ENCODE results near the gene ABCB9.
"Not testable (repeated sequence)": the region's sequence is repeated elsewhere in the genome, so short reads cannot be mapped to it uniquely, and the experiment has no call there.

ABCB9 gene

DNA sequence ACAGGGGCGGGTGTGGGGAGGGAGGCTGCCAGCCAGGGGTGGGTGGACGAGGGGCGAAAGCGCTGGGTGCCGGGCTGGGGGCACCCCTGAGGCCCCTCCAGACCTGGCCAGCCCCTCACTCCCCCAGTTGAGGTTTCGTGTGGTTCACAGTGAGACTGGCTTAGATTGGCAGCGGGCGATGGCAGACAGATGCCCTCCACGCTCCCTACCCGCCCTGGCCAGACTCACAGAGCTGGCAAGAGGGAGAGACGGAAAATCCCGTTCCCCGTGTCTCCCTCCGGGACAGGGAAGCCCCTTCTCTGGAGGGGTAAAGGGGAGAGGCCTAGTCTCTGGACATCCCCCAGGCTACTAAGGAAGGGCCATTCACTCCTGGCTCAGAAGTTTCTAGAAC, 37.1 kb downstream of the ABCB9 start:
- DNase-seq = no peak

DNA sequence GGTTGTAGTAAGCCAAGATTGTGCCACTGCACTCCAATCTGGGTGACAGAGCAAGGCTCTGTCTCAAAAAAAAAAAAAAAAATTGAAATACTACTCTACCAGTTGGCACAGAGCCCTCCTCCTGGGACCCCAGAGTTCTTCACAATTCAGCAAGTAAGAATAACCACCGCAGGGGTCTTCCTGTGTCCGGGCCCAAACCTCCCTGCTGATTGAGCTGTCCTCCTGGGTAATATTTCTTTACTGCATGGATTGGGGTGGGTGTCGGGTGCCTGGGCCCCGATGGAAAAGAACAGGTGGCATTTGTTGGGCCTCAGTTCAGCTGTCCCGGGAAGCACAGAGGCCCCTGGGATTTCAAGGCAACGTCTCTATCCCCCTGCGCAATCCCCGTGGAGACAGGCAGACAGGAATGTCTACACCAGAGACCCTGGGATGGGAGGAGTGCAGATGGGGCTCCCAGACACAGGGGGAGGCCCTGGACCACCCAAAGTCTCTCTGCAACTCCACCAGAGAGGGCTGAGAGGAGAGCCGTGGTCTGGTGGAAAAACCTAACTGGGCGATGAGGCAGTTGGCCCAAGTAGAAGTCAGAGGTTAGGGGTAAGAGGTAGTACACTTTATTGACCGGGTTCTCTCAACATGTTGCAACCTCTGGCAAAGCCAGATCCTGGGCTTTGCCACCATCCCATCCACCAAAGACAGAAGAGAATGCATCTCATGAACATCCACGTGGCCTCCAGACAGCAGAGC, 37.7 kb downstream of the ABCB9 start:
- DNase-seq = no peak

DNA sequence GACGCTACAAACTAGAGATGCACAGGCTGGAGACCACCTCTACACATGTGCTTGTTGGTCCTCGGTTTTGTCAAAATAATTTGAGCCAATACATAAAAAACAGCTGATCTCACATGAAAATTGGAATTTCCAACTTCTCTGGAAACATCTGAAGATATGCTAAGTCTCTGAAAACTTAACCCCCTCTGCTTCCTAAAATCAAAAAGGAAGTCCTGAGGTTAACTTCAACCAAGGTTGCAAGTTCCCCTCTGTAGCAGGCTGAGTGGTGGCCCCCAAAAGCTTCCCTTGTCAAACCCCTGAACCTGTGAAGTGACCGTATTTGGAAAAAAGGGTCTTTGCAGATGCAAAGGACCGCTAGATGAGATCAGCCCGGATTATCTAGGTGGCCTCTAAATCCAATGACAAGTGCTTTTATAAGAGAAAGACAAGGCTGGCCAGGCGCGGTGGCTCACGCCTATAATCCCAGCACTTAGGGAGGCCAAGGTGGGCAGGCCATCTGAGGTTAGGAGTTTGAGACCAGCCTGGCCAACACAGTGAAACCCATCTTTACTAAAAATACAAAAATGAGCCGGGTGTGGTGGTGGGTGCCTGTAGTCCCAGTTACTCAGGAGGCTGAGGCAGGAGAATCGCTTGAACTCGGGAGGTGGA, 38.4 kb downstream of the ABCB9 start:
- no peak for DNase-seq

DNA sequence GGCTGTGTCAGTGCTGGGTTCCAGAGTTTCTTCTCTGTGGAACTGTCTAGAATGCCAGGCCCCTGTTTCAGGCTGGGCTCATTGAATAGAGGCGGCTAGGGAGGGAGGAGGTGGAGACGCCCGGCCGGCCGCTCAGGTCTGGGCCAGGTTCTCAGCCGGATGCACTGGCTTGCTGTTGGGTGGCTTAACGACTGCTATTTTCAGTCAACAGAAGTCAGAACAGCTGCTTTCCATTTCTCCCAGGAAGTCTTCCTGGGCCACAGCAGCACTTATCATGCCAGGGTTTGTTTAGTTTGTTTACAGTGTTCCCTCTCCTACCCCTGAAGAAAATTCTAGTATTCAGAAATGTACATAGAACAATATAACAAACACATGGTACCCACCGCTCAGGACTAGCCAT, 44.3 kb downstream of the ABCB9 start:
- no peak for DNase-seq

DNA sequence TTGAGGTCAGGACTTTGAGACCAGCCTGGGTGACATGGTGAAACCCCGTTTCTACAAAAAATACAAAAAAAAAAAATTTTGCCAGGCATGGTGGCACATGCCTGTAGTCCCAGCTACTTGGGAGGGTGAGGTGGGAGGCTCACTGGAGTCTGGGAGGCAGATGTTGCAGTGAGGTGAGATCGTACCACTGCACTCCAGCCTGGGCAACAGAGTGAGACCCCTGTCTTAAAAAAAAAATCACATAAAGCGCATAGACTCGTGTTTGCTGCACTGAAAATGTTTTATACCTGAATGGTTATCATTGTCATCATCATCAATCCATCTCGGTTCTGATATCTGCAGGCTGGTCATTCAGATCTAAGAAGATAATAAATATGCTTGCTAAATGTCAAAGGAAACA, 45.6 kb downstream of the ABCB9 start:
- DNase-seq = no peak

DNA sequence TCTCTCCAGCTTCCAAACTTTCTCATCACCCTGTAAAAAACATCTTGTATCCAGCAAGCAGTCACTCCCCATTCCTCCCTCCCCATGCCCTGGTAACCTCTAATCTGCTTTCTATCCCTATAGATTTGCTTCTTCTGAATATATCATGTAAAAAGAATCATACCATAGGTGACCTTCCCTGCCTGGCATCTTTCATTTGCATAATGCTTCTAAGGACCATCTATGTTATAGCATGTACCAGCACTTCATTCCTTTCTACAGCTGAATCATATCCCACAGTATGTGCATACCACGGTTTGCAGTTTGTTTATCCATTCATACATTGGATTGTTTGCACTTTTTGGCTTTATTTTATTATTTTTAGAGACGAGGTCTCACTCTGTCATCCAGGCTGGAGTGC, 47.4 kb downstream of the ABCB9 start:
- DNase-seq = no peak

DNA sequence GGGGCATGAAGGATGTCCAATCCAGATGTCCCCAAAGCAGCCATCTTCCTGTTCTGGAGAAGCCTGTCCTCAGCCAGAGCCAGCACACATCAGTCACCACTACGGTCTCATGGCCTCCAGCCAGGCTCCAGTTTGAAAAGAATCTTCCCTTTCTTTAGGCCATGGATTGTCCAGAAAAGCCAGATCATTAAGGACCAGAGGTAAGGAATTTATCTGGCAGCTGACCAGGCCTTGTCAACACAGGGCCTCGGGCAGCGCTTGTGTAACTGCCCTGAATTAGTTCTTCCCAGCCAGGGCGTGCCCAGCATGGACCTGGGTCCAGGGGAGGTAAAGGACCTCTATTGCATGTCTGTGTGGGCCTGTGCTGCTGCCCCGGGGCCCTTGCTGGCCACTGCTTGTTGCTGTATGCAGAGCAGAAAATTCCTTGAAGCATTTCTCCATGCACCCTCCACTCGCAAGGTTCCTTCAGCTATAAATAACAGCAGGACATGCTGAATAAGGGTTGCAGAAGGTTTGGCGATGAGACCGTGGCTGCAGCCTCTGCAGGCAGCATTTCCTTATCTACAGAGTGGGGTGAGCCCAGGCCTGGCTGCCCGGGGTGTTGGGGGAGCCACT, 48.6 kb downstream of the ABCB9 start:
- peak; percentile 94 for DNase-seq

DNA sequence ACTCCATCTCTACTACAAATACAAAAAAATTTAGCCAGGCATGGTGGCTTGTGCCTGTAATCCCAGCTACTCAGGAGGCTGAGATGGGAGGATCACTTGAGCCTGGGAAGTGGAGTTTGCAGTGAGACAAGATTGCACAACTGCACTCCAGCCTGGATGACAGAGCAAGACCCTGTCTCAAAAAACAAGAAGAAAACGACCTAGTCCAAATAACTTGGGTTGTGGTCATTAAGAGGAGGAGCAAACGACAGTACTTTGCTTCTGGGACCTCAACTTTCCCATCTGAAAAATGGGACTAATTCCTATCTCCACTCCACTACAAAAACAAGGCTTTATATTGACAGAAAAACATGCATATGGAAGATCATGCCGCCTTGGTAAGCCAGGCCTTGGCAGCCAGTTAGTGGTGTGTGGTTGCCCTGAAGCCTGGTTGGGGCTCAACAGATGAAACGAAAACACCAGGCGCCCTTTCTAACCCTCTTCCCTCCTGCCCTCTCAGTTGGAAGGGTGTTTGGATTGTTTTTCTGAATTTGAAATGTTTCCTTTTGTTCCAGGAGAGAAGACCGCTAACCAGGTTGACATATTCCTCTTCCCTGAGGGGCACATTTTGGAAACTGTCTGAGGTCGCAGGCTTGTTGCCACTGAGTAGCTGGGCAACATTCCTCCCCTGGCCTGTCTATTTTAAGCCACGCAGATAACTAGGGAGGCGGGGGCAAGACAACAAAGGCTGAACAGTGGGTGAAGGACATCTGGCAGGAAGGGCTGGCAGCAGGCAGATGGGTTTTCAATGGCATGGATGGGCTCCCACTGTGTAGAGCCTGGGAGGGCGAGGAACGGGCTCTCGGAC, 56.6 kb downstream of the ABCB9 start:
- DNase-seq = no peak

DNA sequence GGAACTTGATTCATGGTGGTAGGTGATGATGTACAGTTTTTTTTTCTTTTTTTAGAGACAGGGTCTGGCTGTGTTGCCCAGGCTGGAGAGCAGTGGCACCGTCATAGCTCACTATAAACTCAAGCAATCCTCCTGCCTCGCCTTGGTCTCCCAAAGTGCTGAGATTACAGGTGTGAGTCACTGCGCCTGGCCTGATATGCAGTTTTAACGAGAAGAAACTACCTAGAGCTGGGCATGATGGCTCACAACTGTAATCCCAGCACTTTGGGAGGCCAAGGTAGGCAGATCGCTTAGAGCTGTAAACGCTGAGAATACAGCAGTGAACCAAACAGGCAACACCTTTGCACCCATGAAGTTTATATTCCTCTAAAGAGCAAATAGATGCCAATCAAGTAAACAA, 57.3 kb downstream of the ABCB9 start:
- DNase-seq = no peak

DNA sequence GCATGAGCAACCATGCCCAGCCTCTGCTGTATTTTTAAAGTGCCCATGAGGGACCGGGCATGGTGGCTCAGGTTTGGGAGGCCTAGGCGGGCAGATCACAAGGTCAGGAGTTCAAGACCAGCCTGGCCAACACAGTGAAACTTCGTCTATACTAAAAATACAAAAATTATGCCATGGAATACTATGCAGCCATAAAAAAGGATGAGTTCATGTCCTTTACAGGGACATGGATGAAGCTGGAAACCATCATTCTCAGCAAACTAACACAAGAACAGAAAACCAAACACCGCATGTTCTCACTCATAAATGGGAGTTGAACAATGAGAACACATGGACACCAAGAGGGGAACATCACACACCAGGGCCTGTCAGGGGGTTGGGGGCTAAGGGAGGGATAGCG, 61.0 kb downstream of the ABCB9 start:
- not testable (repeated sequence) for DNase-seq

DNA sequence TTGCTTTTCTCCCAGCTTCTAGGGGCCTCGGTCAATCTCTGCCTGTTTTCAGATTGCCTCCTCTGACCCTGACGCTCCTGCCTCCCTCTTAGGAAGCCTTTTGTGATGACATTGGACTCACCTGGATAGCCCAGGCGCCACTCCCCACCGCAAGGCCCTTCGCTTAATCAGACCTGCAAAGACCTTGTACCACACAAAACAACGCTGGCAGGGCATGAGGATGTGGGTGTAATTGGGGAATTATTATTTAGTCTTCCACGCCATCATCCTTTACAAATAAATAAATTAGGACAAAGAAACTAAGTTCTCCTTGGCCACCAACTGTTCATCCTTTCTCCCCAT, 62.6 kb downstream of the ABCB9 start:
- no peak for DNase-seq

DNA sequence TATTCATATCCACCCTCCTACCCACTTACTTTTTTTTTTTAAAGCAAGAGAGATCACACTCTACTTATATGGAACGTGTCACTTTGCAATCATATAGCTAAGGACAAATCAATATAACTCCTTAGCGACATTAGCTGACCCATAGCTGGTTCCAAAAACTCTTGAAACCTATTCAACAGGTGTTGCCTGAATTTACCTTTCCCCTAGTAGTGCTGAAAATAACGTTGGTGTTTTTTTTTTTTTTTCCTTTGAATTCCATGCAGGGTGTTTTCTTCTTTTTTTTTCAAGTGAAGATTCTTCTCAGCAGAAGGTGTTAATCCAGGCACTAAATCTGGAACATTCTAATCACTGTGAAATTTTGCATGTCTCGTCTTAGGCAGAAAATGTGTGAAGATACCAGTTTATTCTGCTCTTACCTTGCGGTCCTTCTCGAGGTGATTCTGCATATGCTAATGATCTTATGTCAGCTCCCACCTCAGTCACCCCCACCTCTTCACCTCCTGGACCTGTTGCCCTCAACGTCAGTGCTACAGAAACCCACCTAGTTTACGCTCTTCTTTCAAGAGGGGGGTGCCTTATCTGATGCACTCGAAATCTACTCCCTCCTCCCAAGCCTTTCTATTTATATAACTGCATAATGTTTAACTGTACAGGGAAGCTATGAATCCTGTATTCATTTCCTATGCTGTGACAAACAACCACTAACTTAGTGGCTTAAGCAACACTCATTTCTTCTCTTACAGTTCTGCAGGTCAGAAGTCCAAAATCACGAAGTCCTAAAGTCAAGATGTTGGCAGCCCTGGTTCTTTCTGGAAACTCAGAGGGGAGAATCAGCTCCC, 63.2 kb downstream of the ABCB9 start:
- no peak for DNase-seq

DNA sequence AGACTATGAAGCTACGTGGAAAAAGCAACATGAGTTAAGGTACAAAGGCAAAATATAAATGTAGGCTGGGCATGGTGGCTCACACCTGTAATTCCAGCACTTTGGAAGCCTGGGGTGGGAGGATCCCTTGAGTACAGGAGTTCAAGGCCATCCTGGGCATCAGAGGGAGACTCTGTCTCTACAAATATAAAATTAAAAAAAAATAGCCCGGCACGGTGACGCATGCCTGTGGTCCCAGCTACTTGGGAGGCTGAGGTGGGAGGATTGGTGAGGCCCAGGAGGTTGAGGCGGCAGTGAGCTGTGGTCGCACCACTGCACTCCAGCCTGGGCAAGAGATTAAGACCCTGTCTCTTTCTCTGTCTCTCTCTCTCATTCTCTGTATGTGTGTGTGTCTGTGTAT, 66.4 kb downstream of the ABCB9 start:
- no peak for DNase-seq

DNA sequence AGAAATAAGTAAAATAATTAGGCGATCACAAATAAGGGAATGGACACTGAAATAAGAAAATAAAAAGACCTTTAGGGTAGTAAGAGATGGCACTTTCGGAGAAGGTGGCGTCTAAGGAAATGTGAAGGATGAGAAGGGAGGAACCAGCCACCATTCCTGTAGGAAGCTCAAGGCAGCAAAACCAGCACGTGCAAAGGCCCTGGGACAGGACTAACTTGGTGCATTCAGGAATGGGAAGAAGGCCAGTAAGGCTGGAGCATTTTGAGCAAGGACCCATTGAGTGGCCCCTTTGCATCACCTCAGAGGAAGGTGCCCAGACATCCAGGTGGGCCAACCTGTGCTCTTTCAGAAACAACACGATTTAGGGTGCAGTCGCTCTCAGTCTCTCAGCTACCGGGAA, 69.6 kb downstream of the ABCB9 start:
- DNase-seq = no peak

DNA sequence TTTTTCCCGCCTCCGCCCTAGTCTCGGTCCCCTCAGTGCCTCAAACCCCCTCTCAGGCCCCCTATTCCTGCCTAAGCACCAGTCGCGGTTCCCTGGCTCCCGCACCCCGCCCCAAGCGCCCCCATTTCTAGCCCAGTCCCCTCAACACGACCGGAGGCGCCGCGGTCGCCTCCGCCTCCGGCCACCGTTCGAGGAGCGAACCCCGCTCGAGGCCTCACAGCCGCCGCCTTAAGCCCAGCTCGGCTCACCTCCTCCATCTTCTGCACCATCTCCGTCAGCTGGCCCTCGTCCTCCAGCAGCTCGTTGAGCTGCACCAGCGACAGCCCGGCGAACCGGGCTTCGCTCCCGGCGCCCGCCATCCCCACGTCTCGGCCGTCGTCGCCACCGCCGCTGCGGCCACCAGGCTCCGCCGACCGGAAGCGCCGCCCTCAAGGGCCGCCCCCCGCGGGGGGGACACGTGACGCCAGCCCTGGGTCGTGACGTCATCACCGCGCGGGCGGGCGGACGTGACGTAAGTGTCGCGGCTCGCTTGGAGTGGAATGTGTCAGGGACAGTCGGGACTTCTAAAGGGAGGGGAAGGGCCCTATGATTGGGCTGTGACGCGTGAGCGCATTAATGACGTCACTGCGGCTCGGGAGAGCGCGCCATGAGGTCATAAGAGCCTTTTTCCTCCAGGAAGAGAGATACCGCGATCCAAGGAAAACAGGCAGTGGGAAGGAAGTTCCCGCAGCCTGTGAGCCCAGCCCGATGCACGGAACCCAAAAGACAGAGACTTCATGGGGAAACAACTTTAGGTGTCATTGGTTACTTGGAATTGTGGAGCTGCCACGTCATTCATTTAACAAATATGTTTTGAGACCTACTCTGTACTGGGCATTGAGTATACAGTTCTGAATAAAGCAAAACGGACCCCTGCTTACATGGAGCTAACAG, 70.3 kb downstream of the ABCB9 start, which contains the start of gene VPS37B:
TSS of gene VPS37B (minus strand) at position 421 of the 933 bp plus-strand sequence. CDS start at position 359, 62 bp downstream.
- peak; percentile 60 for DNase-seq

DNA sequence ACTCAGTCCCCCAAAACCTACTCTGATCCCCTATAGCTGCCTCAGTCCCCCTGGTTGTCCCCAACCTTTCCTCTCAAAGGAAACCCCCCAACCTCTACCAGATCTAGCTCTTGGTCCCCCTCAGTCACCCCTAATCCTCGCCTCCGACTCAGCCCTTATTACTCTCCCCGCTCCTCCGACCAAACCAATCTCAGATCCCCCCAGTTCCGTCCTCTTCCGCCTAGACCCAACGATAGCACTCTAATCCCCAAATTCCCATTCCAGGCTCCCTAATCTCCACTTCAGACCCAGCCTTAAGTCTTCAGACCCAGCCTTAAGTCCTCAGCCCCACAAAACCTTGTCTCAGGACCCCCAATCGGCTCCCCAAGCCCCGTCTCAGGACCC, 71.0 kb downstream of the ABCB9 start:
- no peak for DNase-seq

DNA sequence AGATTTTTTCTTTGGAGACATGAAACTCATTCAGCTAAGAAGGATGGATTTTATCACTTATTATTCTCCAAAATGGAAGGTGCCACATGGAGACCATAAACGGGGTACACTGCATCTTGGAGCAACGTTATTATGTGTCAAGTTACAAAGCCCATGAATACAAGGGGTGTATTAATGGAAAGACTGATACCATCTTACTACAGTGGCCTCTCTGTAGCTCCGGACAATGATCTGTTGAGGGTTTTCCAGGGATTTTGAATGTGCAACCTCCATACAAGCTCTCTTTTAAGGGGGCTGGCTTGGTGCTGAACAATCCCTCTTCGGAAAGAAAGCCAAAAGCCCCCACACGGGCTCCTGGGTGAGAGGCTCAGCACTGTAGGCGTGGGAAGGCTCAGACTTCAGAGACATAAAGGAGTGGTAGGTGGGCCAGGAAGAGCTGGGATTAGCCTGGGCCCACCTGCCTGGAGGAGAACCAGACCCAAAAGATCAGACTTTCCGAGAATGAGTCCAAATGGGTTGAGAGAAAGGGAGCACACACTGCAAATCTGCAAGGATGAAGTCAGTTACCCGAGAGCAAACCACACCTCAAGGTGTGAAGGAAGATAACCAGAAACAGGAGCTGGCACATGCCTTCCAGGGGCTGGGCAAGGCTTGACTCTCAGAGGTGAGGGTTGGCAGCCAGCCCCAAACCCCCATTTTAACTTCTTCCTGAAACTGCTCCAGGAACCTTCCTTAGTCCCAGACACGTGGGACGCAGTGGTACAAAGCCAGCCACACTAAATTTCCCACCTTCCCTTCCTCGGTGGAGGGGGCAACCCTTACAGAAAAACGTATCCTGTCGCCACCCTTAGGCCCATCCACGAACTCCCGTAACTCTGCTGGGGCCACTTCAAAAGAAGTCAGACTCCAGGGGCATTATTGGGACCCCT, 71.8 kb downstream of the ABCB9 start:
- no peak for DNase-seq

DNA sequence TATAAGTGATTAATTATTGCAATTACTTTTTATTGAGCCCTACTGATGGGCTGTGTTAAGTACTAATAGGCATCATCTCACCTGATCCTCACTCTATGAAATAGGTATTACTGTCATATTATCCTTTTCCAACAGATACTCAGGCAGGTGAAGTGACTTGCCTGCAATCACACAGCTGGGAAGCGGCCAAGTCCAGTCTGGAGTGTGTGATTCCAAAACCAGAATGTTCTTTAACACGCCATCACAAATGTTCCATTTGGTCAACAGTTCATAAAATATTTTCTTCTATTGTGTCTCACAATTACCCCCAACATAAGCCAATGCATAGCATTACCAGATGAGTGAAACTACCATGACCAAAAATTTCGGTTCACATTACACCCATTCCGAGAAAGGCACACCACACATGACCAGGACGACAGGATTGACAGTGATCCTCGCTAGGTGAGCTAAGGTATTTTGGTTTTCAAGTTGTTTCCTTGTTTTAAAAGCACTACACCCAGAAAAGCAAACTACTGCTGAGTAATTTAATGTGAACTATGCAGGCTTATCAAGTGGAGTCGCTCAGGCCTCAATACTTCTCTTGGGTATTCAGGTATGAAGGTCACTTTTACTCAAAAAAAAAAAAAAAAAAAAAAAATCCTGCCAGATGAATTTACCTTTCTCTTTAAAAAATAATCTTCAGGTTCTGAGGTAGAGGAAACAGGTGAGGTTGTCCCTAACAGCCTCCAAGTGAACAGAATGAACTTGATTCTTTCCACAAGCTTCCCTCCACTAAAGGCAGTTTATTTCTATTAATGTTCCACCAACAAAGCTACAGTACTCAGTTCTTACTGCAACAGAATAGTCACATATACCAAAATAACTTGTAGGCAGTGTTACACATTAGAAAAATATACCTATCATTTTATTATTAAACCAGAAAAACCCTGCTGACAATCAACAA, 72.8 kb downstream of the ABCB9 start:
- DNase-seq = no peak

DNA sequence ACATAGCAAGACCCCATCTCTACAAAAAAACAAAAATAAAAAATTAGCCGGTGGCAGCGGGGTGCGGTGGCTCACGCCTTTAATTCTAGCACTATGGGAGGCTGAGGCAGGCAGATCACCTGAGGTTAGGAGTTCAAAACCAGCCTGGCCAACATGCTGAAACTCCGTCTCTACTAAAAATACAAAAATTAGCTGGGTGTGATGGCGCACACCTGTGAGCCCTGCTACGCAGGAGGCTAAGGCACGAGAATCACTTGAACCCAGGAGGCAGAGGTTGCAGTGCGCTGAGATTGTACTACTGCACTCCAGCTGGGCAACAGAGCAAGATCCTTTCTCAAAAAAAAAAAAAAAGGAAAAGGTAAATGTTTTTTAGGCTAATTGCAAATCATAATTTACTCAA, 73.5 kb downstream of the ABCB9 start:
- DNase-seq = not testable (repeated sequence)
